ENCODE results near the gene PRPF40B.
"Not testable (repeated sequence)": the region's sequence is repeated elsewhere in the genome, so short reads cannot be mapped to it uniquely, and the experiment has no call there.

The PRPF40B gene

GRCh38 chr12:49609059-49609874 is 14.1 kb upstream of the PRPF40B start:
- no peak for DNase-seq (ENCODE audit: low read depth)

GRCh38 chr12:49609875-49610154 is 13.5 kb upstream of the PRPF40B start:
- DNase-seq (ENCODE audit: low read depth), result no peak

GRCh38 chr12:49610785-49611184 is 12.6 kb upstream of the PRPF40B start:
- DNase-seq (ENCODE audit: low read depth), result not testable (repeated sequence)

- DNase-seq (ENCODE audit: low read depth), result no peak
Measured at GRCh38 chr12:49612210-49612609, 11.2 kb upstream of the PRPF40B start.

DNA sequence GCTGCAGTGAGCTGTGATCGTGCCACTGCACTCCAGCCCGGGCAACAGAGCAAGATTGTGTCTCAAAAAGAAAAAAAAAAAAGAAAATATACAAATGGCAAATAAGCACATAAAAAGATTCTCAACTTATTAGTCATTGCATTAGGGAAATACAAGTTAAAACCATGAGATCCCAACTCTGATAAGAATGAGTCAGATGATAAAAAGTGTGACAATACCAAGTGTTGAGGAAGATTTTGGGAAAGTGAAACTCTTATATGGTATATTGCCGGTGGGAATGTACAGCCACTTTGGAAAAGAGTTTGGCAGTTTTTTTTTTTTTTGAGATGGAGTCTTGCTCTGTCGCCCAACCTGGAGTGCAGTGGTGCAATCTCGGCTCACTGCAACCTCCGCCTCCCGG is 7.6 kb upstream of the PRPF40B start:
- no peak for DNase-seq (ENCODE audit: low read depth)

DNA sequence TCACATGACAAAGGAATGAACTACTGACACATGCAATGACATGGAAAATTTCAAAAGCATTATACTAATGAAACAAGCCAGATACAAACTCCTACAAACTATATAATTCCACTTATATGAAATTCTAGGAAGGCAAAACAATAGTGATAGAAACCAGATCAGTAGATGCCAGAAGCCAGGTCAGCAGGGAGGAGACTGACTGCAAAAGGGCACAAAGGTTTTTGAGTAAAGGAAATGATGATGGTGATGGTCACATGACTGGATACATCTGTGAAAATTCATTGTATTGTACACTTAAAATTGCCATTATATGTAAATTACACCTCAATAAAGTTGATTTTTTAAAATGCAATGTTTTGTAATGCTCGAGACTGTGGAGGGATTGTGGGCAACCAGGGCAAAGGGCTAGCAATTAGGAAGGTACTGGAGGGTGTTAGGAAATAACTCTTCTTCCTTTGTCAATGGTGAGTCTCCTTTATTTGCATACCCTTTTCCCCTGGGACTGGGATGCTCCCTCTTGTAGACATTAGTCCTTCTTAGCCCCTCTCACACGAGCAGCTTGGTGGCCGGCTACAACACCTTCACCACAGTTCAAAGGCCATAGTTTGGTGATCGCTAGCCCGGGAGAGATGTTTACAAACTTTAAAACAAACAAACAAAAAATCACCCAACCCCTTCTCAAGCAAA is 6.7 kb upstream of the PRPF40B start:
- DNase-seq (ENCODE audit: low read depth), result no peak

DNA sequence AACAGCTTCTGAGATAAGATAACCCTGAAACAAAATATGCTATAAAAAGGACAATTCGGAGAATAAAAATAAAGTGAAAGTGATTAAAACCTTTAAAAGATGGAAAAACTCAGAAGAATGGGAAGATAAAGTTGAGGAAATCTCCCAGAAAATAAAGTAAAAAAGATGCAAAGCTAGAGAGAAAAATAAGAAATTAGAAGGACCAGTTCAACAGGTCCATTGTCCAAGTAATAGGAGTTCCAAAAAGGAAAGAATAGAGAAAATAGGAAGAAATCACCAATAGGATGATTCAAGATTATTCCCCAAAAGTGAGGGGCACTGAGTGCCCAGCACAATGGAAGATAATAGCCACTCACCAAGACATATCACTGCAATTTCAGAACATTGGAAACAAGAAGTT is 4.8 kb upstream of the PRPF40B start:
- no peak for DNase-seq (ENCODE audit: low read depth)

- DNase-seq (ENCODE audit: low read depth), result no peak
Measured at GRCh38 chr12:49619286-49619685, 4.1 kb upstream of the PRPF40B start.

GRCh38 chr12:49621651-49622500 is 1.5 kb upstream of the PRPF40B start:
- no peak for DNase-seq (ENCODE audit: low read depth)

DNA sequence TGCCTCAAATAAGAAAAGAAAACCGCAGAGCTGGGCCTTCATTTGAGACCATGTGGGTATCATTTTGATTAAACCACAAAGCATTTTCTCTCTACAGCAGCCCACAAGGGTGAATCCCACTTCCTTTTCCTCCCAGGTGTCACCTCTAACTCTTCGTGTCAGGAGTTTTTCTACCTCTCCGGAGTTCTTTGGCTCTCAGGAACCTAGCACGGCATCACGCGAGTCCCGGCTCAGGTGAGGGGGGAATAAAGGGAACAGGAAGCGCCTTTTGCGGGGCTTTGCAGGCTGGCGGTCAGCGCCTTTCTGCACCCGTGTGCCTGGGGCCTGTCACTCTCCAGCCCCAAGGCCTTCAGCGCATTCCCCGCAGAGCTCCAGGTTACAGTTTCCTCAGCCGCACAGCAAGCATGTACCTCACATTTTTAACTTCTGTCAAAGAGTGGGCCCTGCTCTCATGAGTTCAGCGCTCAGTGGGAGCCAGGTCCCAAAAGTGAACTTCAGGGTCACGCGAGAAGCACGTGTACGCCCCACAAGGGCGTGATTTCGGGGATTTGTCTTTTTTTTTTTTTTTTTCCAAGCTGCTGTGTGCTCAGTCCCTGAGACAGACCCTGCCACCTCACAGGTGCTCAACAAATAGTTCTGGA is 740 bp upstream of the PRPF40B start:
- DNase-seq (ENCODE audit: low read depth), result no peak

DNA sequence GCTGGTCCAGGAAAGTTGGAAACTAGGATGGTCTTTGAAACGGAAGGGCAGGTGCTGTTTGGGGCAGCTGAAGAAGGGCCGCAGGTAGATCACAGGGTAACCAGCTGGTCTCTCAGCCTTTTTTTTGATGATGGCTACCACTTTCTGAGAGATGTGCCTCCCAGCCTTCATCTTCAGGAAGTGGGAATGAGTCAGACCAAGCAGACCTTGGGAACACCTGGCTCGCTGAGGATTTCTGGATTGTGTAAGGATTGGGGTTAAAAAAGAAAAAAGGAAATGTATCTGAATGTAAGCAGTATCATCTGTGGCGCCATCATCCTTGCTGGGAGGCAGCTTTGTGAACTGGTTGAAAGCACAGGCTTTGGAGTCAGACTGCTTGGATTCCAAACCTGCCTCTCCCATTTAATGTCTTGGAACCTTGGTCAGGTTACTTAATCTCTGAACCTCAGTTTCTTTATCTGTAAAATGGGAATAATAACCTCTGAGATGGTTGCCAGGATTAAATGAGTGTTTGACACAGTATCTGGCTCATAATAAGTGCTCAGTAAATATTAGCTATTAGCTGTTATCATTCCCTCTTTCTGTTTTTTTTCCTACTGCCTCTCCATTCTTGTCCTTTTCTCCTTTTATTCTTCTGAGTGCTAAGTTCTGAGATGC is 1.7 kb downstream of the PRPF40B start:
- no peak for DNase-seq (ENCODE audit: low read depth)

- DNase-seq (ENCODE audit: low read depth), result no peak
Measured at GRCh38 chr12:49626169-49626835, 2.9 kb downstream of the PRPF40B start.

DNA sequence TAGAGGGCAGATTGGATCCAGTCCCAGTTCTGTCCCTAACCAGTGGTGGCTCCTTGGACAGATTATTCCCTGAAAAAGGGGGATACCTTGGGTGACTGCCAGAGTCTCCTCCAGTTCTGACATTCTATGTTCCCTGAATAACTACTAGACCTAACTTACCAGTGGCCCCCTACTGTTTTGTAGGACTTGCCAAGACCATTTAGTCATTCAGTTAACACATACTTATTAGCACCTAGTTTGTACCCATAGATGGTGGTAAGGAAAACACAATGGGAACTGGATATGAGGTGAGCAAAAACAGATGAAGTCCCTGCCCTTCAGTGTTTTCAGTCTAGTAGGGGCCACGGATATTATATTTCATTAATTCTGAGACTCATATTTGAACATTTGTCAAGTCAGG is 3.5 kb downstream of the PRPF40B start:
- DNase-seq (ENCODE audit: low read depth), result no peak

- no peak for DNase-seq (ENCODE audit: low read depth)
Measured at GRCh38 chr12:49627752-49628360, 4.5 kb downstream of the PRPF40B start.

- DNase-seq (ENCODE audit: low read depth), result no peak
Measured at GRCh38 chr12:49631336-49631907, 8.1 kb downstream of the PRPF40B start.

- no peak for DNase-seq (ENCODE audit: low read depth)
Measured at GRCh38 chr12:49632401-49632800, 9.0 kb downstream of the PRPF40B start.

GRCh38 chr12:49632986-49633702 is 9.8 kb downstream of the PRPF40B start:
- DNase-seq (ENCODE audit: low read depth), result no peak

DNA sequence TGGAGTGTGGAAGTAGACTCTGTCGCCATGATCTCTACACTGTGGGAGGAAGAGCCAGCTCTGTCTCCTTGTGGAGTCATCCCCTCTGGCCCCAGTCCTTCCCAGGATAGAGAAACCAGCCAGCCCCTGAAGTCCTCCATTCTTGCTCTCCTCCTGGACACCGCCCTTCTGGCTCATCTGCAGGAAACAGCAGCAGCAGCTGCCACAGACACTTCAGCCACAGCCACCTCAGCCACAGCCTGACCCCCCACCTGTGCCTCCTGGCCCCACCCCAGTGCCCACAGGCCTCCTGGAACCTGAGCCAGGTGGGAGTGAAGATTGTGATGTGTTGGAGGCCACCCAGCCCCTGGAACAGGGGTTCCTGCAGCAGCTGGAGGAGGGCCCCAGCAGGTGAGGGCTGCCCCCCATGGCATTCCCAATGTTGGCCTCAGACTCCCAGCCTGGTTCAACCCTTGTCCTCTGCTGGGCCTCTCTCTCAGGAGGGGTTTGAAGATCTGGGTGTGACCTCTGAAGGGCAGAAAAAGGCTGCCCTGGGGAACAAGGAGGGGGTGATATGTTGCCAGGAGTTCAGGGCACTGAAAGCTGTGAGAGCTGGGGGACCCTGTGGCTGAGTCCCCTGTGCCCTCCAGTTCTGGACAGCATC is 10.5 kb downstream of the PRPF40B start:
- no peak for DNase-seq (ENCODE audit: low read depth)

DNA sequence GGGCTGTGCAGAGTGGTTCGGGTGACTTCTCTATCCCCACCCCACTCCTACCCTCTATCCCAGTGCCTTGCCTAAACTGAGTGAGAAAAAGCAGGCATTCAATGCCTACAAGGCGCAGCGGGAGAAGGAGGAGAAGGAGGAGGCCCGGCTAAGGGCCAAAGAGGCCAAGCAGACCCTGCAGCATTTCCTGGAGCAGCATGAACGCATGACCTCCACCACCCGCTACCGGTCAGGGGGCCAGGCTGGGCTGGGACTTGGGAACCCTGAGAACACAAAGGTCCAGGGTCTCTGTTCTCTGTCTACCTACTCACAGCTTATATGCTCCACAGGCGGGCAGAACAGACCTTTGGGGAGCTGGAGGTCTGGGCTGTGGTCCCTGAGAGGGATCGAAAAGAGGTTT is 11.7 kb downstream of the PRPF40B start:
- no peak for DNase-seq (ENCODE audit: low read depth)

Measured in stimulated activated CD8-positive, alpha-beta memory T cell treated with anti-CD3 and anti-CD28 coated beads, Interleukin-15, amount 100 ng/mL, for 1 hour (primary cell).